Osteoblast (primary cell): Measurements from ENCODE around the gene SLC38A5. TPM values are rescaled to one million over a fixed set of nuclear protein-coding genes. Genes with fewer than 3 reads are reported as not detected.

Source experiments
- DNase-seq: peaks from one replicate; pipeline ENCODE4 v3.0.0; 2011; ENCODE audit warnings: low spot score, mixed read lengths; ENCODE audit not compliant: insufficient read length; ENCODE audit errors: missing footprints
- H2AFZ ChIP-seq: 2 replicates; pipeline ENCODE4 v1.6.0; 2011; ENCODE audit warnings: mild to moderate bottlenecking, low read length
- H3K27ac ChIP-seq: 2 replicates; pipeline ENCODE4 v1.5.1; 2011; ENCODE audit warnings: mild to moderate bottlenecking, low read depth, low read length, moderate library complexity
- H3K27me3 ChIP-seq: 2 replicates; pipeline ENCODE4 v1.6.0; 2012; ENCODE audit warnings: mild to moderate bottlenecking, control low read depth, inconsistent platforms, low read length, moderate library complexity; ENCODE audit not compliant: insufficient read depth
- H3K36me3 ChIP-seq: 2 replicates; pipeline ENCODE4 v1.5.1; 2011; ENCODE audit warnings: mild to moderate bottlenecking, low read length, control low read depth, moderate library complexity; ENCODE audit not compliant: insufficient read depth
- H3K4me1 ChIP-seq: 2 replicates; pipeline ENCODE4 v1.5.1; 2011; ENCODE audit warnings: mild to moderate bottlenecking, low read length, control low read depth, moderate library complexity; ENCODE audit not compliant: insufficient read depth
- H3K4me2 ChIP-seq: 2 replicates; pipeline ENCODE4 v1.6.0; 2011; ENCODE audit warnings: mild to moderate bottlenecking, low read length; ENCODE audit not compliant: insufficient read depth
- H3K4me3 ChIP-seq: fragments of 200-600 bp; sonication (generic); 3 replicates; pipeline ENCODE4 v1.5.1; 2012; ENCODE audit warnings: mild to moderate bottlenecking, low read length, inconsistent platforms; ENCODE audit not compliant: insufficient read depth
- H3K79me2 ChIP-seq: 2 replicates; pipeline ENCODE4 v1.6.0; 2012; ENCODE audit warnings: mild to moderate bottlenecking, low read length, control low read depth, inconsistent platforms; ENCODE audit not compliant: insufficient read depth
- H3K9me3 ChIP-seq: 2 replicates; pipeline ENCODE4 v1.5.1; 2011; ENCODE audit warnings: low read depth, low read length, control low read depth
- H4K20me1 ChIP-seq: 2 replicates; pipeline ENCODE4 v1.6.0; 2012; ENCODE audit warnings: mild to moderate bottlenecking, low read length, control low read depth; ENCODE audit not compliant: insufficient read depth
- total RNA-seq: library from RNA; depleted of rRNA; stranded (reverse); fragments of >200 nt; gene quantifications from 2 replicates; pipeline ENCODE4 v1.2.3, GENCODE V29; 2012
- TF ChIP-seq, protein P1 (sequence below): IDR thresholded peaks from 2 replicates; pipeline ENCODE4 v1.5.1; 2011; ENCODE audit warnings: mild to moderate bottlenecking, low read depth, low read length, moderate library complexity; ENCODE audit errors: extremely low read depth

The SLC38A5 gene
- total RNA-seq, 1 donor: 52.8 TPM

DNA sequence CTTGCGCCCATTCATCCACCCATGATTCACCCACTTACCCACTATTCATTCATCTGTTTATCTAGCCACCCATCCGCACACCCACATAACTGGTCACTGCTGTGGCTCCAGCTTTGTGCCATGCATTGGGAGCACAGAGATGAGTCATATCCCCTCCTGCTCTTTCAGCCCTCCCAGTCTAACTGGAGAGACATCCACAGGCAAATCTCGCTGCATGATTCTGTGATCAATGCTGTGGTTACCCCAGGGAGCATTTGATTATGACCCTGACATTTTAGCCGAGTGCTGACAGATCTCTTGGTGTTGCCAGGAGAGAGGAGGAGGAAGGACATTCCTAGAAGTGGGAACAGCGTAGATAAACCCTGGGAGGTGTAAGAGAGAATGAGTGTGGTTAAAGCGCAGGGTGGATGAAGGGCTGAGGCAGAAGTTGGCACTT lies 28.3 kb upstream of the SLC38A5 start:
- H3K4me1 ChIP-seq: peaks cover 12% of the 10 kb centered on the region
- H3K27me3 ChIP-seq: no peaks in the 10 kb centered on the region
- H3K4me3 ChIP-seq: no peak overlapping the region
- H3K36me3 ChIP-seq: no peaks in the 10 kb centered on the region
- no peak overlapping the region for H2AFZ ChIP-seq
- TF ChIP-seq, protein P1, sequence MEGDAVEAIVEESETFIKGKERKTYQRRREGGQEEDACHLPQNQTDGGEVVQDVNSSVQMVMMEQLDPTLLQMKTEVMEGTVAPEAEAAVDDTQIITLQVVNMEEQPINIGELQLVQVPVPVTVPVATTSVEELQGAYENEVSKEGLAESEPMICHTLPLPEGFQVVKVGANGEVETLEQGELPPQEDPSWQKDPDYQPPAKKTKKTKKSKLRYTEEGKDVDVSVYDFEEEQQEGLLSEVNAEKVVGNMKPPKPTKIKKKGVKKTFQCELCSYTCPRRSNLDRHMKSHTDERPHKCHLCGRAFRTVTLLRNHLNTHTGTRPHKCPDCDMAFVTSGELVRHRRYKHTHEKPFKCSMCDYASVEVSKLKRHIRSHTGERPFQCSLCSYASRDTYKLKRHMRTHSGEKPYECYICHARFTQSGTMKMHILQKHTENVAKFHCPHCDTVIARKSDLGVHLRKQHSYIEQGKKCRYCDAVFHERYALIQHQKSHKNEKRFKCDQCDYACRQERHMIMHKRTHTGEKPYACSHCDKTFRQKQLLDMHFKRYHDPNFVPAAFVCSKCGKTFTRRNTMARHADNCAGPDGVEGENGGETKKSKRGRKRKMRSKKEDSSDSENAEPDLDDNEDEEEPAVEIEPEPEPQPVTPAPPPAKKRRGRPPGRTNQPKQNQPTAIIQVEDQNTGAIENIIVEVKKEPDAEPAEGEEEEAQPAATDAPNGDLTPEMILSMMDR: no peak
- H3K9me3 ChIP-seq: no peaks in the 10 kb centered on the region
- peak; percentile 90 for DNase-seq
- H3K79me2 ChIP-seq: no peaks in the 10 kb centered on the region
- H3K27ac ChIP-seq: peak overlapping the region; percentile 46
- no peak overlapping the region for H3K4me2 ChIP-seq
- no peaks in the 10 kb centered on the region for H4K20me1 ChIP-seq

DNA sequence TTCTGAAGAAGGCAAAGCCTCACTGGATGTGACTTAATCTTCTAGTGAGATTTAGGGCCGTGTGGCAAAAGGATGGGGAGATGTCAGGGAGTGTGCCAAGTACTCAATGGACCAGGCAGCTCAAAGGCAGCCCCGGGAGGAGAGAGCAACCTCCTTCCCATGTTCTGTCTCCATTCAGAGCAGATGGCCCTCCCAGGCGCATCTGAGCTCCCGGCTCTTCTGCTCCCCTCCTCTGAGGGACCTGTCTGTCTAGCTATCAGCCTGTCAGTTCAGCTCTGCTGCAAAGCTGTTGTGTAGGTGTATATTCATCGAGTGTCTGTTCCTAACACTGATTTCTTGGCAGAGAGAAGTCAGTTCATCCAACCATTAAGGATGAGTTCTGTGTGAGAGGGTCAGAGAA lies 27.8 kb upstream of the SLC38A5 start:
- no peak overlapping the region for H3K4me3 ChIP-seq
- no peaks in the 10 kb centered on the region for H3K9me3 ChIP-seq
- H2AFZ ChIP-seq: no peak overlapping the region
- no peak for DNase-seq
- H4K20me1 ChIP-seq: no peaks in the 10 kb centered on the region
- H3K27me3 ChIP-seq: no peaks in the 10 kb centered on the region
- H3K27ac ChIP-seq: peak overlapping the region; percentile 46
- H3K4me1 ChIP-seq: peaks cover 17% of the 10 kb centered on the region
- no peaks in the 10 kb centered on the region for H3K36me3 ChIP-seq
- H3K79me2 ChIP-seq: no peaks in the 10 kb centered on the region
- H3K4me2 ChIP-seq: no peak overlapping the region
- TF ChIP-seq, protein P1: no peak

DNA sequence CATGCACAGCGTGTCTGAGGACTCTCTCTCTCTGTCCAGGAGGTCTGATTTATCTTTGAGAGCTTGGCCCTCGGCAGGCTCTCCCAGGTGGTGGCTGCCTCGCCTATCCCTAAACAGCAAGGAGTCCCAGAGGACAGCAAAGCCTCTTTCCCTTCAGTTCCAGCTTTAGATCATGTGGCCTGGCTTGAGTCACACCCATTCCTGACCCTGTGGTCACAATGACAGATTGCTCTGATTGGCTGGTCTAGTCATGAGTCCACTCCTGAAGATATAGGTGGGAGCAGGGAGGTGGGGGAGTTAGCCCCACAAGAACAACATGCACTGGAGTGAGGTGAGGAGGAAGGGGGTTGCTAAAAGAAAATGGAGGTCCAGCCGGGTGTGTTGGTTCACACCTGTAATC lies 26.6 kb upstream of the SLC38A5 start:
- no peak overlapping the region for H3K27ac ChIP-seq
- DNase-seq: no peak
- H3K27me3 ChIP-seq: no peaks in the 10 kb centered on the region
- no peaks in the 10 kb centered on the region for H3K79me2 ChIP-seq
- no peak overlapping the region for H3K4me3 ChIP-seq
- TF ChIP-seq, protein P1: no peak
- no peak overlapping the region for H3K4me2 ChIP-seq
- no peaks in the 10 kb centered on the region for H3K9me3 ChIP-seq
- peaks cover 29% of the 10 kb centered on the region for H3K4me1 ChIP-seq
- H4K20me1 ChIP-seq: no peaks in the 10 kb centered on the region
- H3K36me3 ChIP-seq: no peaks in the 10 kb centered on the region
- no peak overlapping the region for H2AFZ ChIP-seq

DNA sequence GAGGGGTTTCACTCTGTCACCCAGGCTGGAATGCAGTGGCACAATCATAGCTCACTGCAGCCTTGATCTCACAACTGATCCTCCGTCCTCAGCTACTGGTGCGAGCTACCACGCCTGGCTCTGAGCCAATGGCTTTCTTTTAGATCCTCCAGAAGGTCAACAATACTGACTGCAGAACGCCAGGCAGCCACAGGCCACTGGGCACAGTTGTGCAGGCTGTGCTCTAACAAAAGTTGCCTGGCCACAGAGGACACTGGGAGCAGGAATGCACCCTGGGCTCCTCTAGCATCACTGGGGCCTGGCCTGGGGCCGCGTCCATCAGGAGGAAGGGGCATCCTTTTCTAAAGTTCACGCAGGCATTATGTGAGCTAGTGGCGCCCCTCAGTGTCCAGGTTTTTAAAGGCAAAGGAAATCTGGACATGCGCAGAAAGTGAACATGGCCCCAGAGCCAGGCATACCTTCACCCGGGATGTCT lies 23.9 kb upstream of the SLC38A5 start:
- Histone ChIP-seq H3K36me3 (no peaks in the 10 kb centered on the region), H3K4me3 (no peak overlapping the region), H3K4me1 (peaks cover 33% of the 10 kb centered on the region), H2AFZ (peak overlapping the region; percentile 9), H3K9me3 (no peaks in the 10 kb centered on the region), H4K20me1 (no peaks in the 10 kb centered on the region), H3K4me2 (no peak overlapping the region), H3K79me2 (no peaks in the 10 kb centered on the region), H3K27ac (no peak overlapping the region), H3K27me3 (no peaks in the 10 kb centered on the region)
- TF ChIP-seq, protein P1: peak; percentile 38
- DNase-seq: no peak
